AG09309 (cell line): ENCODE measurements around the gene BTBD10.

Experiments
- DNase-seq: peaks from one replicate; pipeline ENCODE4 v3.0.0-alpha.2; 2010; ENCODE audit warnings: low read depth
- H3K4me3 ChIP-seq: 2 replicates; pipeline ENCODE4 v1.5.1; 2011; ENCODE audit warnings: mild to moderate bottlenecking, low read depth, low read length, moderate library complexity; ENCODE audit not compliant: control insufficient read depth
- TF ChIP-seq, protein P1 (sequence below): IDR thresholded peaks from 2 replicates; pipeline ENCODE4 v1.5.1; 2011; ENCODE audit warnings: mild to moderate bottlenecking, low read depth, low read length, inconsistent platforms; ENCODE audit not compliant: insufficient read depth, control insufficient read depth; ENCODE audit errors: missing control alignments

BTBD10 gene

DNA sequence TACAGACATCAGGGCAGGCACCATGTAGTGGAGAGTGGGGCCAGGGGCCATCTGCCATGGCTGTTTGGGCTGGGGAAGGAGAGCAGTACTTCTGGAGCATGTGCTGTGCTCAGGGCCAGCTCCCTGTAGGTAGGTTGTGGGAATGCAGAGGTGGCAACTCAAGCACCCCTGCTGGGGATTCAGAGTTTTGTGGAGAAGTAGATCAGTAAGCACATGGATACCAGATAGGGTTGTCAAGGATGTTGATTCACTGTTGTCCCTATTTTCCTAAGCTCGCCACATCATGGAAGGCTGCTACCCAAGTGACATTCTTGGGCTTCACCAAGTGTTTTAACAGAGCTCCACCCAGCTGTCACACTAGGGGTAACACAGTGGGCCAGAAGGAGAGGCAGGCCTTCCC lies 118.2 kb downstream of the BTBD10 start:
- TF ChIP-seq, protein P1, sequence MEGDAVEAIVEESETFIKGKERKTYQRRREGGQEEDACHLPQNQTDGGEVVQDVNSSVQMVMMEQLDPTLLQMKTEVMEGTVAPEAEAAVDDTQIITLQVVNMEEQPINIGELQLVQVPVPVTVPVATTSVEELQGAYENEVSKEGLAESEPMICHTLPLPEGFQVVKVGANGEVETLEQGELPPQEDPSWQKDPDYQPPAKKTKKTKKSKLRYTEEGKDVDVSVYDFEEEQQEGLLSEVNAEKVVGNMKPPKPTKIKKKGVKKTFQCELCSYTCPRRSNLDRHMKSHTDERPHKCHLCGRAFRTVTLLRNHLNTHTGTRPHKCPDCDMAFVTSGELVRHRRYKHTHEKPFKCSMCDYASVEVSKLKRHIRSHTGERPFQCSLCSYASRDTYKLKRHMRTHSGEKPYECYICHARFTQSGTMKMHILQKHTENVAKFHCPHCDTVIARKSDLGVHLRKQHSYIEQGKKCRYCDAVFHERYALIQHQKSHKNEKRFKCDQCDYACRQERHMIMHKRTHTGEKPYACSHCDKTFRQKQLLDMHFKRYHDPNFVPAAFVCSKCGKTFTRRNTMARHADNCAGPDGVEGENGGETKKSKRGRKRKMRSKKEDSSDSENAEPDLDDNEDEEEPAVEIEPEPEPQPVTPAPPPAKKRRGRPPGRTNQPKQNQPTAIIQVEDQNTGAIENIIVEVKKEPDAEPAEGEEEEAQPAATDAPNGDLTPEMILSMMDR: no peak
- no peak overlapping the region for H3K4me3 ChIP-seq
- DNase-seq: no peak

DNA sequence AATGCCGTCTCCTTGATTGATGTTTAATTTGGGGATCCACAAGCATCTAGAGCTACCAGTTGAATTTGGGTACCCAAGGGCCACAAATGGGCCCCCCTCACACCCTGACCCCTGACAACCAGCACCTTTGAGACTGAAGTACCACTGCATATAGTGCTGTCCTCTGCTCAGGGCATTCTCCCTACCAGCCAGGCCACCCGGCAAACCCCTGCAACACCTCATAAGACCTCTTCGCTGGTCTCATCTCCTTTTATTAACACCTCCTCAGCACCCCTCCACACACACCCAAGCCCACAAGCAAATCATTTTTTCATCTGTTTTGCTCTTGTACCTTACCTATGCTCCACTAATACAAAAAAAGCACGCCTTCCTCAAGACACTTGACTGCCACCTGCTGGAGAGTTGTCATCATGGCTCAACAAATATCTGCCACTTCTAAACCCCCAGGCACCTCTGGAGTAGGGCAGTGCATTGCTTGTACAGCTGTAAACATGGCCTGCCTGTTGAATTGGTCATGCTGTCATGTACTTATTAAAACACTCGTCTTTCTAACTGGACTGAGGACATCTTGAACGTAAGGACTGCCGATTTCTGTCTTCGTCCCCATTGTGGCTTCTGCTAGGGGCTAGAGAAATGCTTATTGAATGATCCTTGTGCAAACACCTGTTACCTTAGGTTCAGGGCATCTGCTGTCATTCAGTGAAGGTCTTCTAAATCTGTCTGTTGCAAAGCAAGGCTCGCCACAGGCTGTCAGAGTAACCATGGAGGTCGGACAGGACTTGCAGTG lies 118.9 kb downstream of the BTBD10 start:
- peak; percentile 23 for DNase-seq
- TF ChIP-seq, protein P1: peak; percentile 82
- H3K4me3 ChIP-seq: no peak overlapping the region

DNA sequence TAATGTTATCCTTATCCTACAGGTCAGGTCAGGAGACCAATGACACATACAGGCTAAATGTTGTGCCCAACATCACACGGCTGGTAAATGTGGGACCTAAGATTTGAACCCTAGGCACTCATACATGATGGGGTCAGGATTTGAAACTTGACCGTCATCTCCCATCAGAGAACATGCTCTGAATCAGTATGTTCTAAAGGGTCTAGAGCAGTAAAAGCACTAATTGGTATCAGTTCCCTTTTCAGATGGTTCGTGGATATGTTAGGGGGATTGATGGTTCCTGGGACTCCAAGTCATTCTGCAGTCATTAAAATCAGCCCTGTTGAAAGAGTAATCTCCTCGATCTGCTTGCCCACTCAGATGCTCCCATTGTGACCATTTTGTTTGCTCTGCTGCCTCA lies 120.0 kb downstream of the BTBD10 start:
- DNase-seq: no peak
- TF ChIP-seq, protein P1: no peak
- H3K4me3 ChIP-seq: no peak overlapping the region

DNA sequence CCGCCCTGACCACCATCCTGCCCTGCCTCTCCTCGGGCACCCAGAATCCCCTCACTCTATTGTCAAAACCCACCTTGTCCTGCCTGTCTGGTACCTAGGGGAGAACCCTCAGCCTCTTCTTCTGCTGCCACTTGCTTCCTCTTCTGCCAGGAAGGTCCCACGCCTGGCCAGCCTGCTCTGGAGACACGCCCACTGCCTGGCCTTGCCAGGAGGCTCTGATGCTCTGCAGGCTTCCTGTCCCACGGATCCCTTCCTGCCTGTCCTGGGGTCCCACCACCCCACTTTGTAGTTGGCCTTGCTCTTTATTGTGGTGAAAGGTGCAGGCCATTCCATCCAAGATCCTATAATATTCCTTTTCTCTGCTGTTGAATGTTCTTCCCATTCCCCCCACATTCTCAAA lies 122.0 kb downstream of the BTBD10 start:
- DNase-seq: no peak
- TF ChIP-seq, protein P1: no peak
- H3K4me3 ChIP-seq: no peak overlapping the region

DNA sequence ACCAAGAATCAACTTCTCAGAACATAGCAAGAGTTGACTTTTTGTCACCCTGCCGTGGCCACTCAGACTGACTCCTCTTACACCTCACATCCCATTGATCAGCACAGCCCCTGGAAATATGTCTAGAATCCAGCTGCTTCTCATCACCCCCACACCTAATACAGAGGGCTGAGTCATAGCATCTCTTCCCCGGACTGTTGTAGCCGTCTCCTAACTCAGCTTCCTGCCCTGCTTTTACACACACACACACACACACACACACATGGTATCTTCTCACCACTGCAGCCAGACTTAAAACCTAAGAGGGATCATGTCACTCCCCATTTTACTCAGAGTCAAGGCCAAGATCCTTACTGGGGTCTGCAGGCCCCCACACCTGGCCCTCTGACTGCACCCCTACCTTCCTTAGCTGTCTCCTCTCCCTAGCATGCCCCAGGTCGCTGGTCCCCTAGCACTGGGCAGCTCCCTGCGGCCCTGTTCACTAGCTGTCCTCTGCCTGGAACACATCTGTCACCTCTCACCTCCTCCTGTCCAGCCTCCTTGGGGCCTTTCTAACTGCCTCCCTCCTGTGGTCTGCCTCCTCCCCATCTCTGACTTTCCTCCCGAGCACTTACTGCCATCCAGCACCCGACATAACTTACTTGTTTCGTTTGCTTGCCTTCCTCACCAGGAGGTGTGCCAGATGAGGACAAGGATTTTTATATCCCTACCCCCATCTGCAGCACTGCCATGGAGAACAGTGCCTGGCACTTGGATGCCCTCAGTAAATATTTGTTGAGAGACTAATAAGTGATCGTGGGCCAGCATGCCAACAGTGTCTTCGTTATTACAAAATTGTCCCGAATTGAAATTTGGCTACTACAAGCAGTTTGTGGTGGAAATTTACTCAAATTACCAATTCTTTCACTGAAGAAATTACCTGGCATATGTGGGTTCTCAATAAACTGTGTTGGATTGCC lies 123.5 kb downstream of the BTBD10 start:
- H3K4me3 ChIP-seq: no peak overlapping the region
- DNase-seq: peak; percentile 91
- TF ChIP-seq, protein P1: no peak

DNA sequence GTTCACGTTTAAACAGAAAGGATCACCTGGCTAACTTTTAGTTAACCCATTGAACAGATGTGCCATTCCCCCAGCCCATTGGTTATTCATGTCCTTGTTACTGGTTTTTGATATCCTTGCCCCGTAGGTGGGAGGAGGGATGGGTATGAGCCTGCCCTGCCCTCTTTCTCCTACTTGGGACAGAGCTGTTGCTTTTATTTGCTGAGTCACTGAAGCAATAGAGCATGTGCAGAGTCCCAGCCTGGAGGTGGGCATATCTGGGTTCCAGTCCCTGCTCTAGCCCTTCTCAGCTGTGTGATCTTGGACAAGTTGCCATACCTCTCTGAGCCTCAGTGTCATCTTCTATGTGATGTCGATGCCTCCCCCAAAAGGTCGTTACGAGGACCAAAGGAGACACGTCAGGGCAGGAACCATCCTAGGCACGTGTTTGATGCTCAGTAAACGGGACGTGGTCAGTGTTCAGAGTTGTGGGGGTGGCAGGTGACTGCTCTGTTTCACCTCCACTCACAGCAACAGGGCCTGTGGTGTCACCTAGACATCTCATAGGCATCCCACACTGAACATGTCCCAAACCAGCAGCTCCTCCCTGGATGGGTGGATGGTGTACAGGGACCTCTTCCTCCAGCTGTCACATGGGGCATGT lies 124.5 kb downstream of the BTBD10 start:
- DNase-seq: peak; percentile 38
- TF ChIP-seq, protein P1: no peak
- peak overlapping the region; percentile 33 for H3K4me3 ChIP-seq
